Ramos (cell line): ENCODE data around the gene NLRC5.

ENCODE experiments used
- in situ Hi-C: fragments of 300-500 bp; cut with MboI; formaldehyde crosslinking; loops from one replicate; pipeline ENCODE4 v1.14.3; 2022; ENCODE audit warnings: low sequenced_read_pairs; ENCODE audit not compliant: unreplicated experiment

The NLRC5 gene

GRCh38 chr16:57017251-57017650 lies 27.9 kb downstream of the NLRC5 start:
- in situ Hi-C loops, result no loop called here

- in situ Hi-C loops, result no loop called here
Measured at GRCh38 chr16:57019746-57020145, 30.4 kb downstream of the NLRC5 start.

GRCh38 chr16:57020651-57021050 lies 31.3 kb downstream of the NLRC5 start:
- in situ Hi-C loops, result no loop called here

- in situ Hi-C loops, result no loop called here
Measured at GRCh38 chr16:57021757-57022156, 32.4 kb downstream of the NLRC5 start.

GRCh38 chr16:57022445-57022844 lies 33.1 kb downstream of the NLRC5 start:
- in situ Hi-C loops, result no loop called here

- in situ Hi-C loops, result no loop called here
Measured at GRCh38 chr16:57023541-57024249, 34.3 kb downstream of the NLRC5 start.

GRCh38 chr16:57024894-57025680 lies 35.7 kb downstream of the NLRC5 start:
- in situ Hi-C loops, result no loop called here

- in situ Hi-C loops, result no loop called here
Measured at GRCh38 chr16:57025941-57026777, 36.8 kb downstream of the NLRC5 start.

GRCh38 chr16:57026778-57027062 lies 37.4 kb downstream of the NLRC5 start:
- in situ Hi-C loops, result no loop called here

GRCh38 chr16:57027067-57027466 lies 37.7 kb downstream of the NLRC5 start:
- in situ Hi-C loops, result no loop called here

GRCh38 chr16:57028086-57028485 lies 38.7 kb downstream of the NLRC5 start:
- in situ Hi-C loops, result no loop called here

- in situ Hi-C loops, result no loop called here
Measured at GRCh38 chr16:57029161-57030160, 40.1 kb downstream of the NLRC5 start.

GRCh38 chr16:57030346-57030902 lies 41.1 kb downstream of the NLRC5 start:
- in situ Hi-C loops, result no loop called here

GRCh38 chr16:57031156-57031555 lies 41.8 kb downstream of the NLRC5 start:
- in situ Hi-C loops, result no loop called here

- in situ Hi-C loops, result no loop called here
Measured at GRCh38 chr16:57032346-57032745, 43.0 kb downstream of the NLRC5 start.

GRCh38 chr16:57032931-57033330 lies 43.6 kb downstream of the NLRC5 start:
- in situ Hi-C loops, result no loop called here

- in situ Hi-C loops, result no loop called here
Measured at GRCh38 chr16:57036315-57036714, 47.0 kb downstream of the NLRC5 start.

- in situ Hi-C loops, result no loop called here
Measured at GRCh38 chr16:57036945-57037344, 47.6 kb downstream of the NLRC5 start.

- in situ Hi-C loops, result no loop called here
Measured at GRCh38 chr16:57038166-57038565, 48.8 kb downstream of the NLRC5 start.
